Activated CD4-positive, alpha-beta T cell treated with anti-CD3 and anti-CD28 coated beads for 4 hours (primary cell): Measurements from ENCODE around the gene PCDH9.

Source experiments
- DNase-seq, 2 donors: peaks; one replicate each; pipeline ENCODE4 v3.0.0-alpha.2; 2020

PCDH9 gene

GRCh38 chr13:67229481-67230403, at the start of gene PCDH9:
Gene PCDH9, minus strand, starts transcription at chr13:67230336. Its CDS starts 1,896 bp downstream, at chr13:67228440.
- DNase-seq, result no peak

GRCh38 chr13:67278235-67278634, 48.1 kb upstream of the PCDH9 start:
- no peak for DNase-seq

- no peak for DNase-seq
Observed at GRCh38 chr13:67277581-67277980, 47.4 kb upstream of the PCDH9 start.

- no peak for DNase-seq
Observed at GRCh38 chr13:67275351-67275960, 45.3 kb upstream of the PCDH9 start.

GRCh38 chr13:67273001-67273400, 42.9 kb upstream of the PCDH9 start:
- no peak for DNase-seq

GRCh38 chr13:67267136-67267535, 37.0 kb upstream of the PCDH9 start:
- no peak for DNase-seq

- no peak for DNase-seq
Observed at GRCh38 chr13:67259208-67259607, 29.1 kb upstream of the PCDH9 start.

- DNase-seq, result no peak
Observed at GRCh38 chr13:67258482-67258881, 28.3 kb upstream of the PCDH9 start.

- no peak for DNase-seq
Observed at GRCh38 chr13:67238861-67239260, 8.7 kb upstream of the PCDH9 start.

- no peak for DNase-seq
Observed at GRCh38 chr13:67238277-67238859, 8.2 kb upstream of the PCDH9 start.

GRCh38 chr13:67235265-67235664, 5.1 kb upstream of the PCDH9 start:
- no peak for DNase-seq

- DNase-seq, result no peak
Observed at GRCh38 chr13:67232384-67232783, 2.2 kb upstream of the PCDH9 start.

- DNase-seq, result no peak
Observed at GRCh38 chr13:67231289-67232000, 1.3 kb upstream of the PCDH9 start.

GRCh38 chr13:67230404-67231288, 510 bp upstream of the PCDH9 start:
- DNase-seq, result peak; percentile 75 to 80

- DNase-seq, result no peak
Observed at GRCh38 chr13:67228916-67229315, 1.2 kb downstream of the PCDH9 start.

- DNase-seq, result no peak
Observed at GRCh38 chr13:67228031-67228430, 2.1 kb downstream of the PCDH9 start.

GRCh38 chr13:67227131-67227983, 2.8 kb downstream of the PCDH9 start:
- DNase-seq, result no peak

- DNase-seq, result no peak
Observed at GRCh38 chr13:67226696-67227095, 3.4 kb downstream of the PCDH9 start.

- no peak for DNase-seq
Observed at GRCh38 chr13:67225252-67226159, 4.6 kb downstream of the PCDH9 start.
